RWPE1 (cell line): ENCODE measurements around the gene MMD.
"Not testable (repeated sequence)": the region's sequence is repeated elsewhere in the genome, so short reads cannot be mapped to it uniquely, and the experiment has no call there.

ENCODE experiments used
- CTCF ChIA-PET: fragments of 350-600 bp; sonication (Branson Sonifier 250); formaldehyde crosslinking; extraction: SDS; loops from one replicate; lab custom pipeline; 2021; lab: Yijun Ruan, JAX
- POLR2A ChIA-PET: fragments of 400-600 bp; formaldehyde crosslinking; extraction: SDS; loops from one replicate; lab custom pipeline; 2020; ENCODE audit warnings: antibody characterized with exemption; ENCODE audit not compliant: low non-redundant PET; lab: Yijun Ruan, JAX
- DNase-seq: peaks from one replicate; pipeline ENCODE4 v3.0.0; 2012; ENCODE audit warnings: low spot score
- H3K27ac ChIP-seq: fragments of 450-650 bp; 2 replicates; pipeline ENCODE4 v1.5.1; 2017
- CTCF ChIP-seq: fragments of 450-650 bp; conservative IDR thresholded peaks from 2 replicates; pipeline ENCODE4 v1.5.1; 2017; ENCODE audit warnings: low read depth, mild to moderate bottlenecking

Gene MMD

GRCh38 chr17:55423535-55423934 lies 1.9 kb upstream of the MMD start:
- no peak overlapping the region for H3K27ac ChIP-seq
- POLR2A ChIA-PET, result no interaction called here
- no peak for TF ChIP-seq CTCF
- no peak for DNase-seq
- CTCF ChIA-PET, result no interaction called here

GRCh38 chr17:55422828-55423164 lies 1.2 kb upstream of the MMD start:
- POLR2A ChIA-PET, CTCF ChIA-PET, H3K27ac ChIP-seq, DNase-seq: not testable (repeated sequence)

GRCh38 chr17:55420776-55421178 lies 858 bp downstream of the MMD start:
- POLR2A ChIA-PET, result no interaction called here
- TF ChIP-seq CTCF, result no peak
- CTCF ChIA-PET, result interaction anchor here (0.7 kb wide), 1 partner anchor 79 kb away, joined by 4 read pairs; no protein-coding TSS in a partner anchor
- peak; percentile 30 for DNase-seq
- peak overlapping the region; percentile 76 for H3K27ac ChIP-seq

- CTCF ChIA-PET, result interaction anchor here (0.7 kb wide), 1 partner anchor 80 kb away, joined by 4 read pairs; no protein-coding TSS in a partner anchor
- POLR2A ChIA-PET, result no interaction called here
- no peak for TF ChIP-seq CTCF
- H3K27ac ChIP-seq, result peak overlapping the region; percentile 76
- DNase-seq, result no peak
Observed at GRCh38 chr17:55420067-55420775, 1.4 kb downstream of the MMD start.

GRCh38 chr17:55418369-55419268 lies 3.0 kb downstream of the MMD start:
- DNase-seq, result no peak
- H3K27ac ChIP-seq, result no peak overlapping the region
- ChIA-PET CTCF (interaction anchor here (0.7 to 0.9 kb wide), 3 partner anchors 67 to 425 kb away, joined by 3 read pairs; no protein-coding TSS in a partner anchor), POLR2A (no interaction called here)
- TF ChIP-seq CTCF, result no peak

- TF ChIP-seq CTCF, result no peak
- no peak for DNase-seq
- ChIA-PET CTCF (interaction anchor here (0.7 to 0.9 kb wide), 3 partner anchors 68 to 424 kb away, joined by 3 read pairs; no protein-coding TSS in a partner anchor), POLR2A (no interaction called here)
- H3K27ac ChIP-seq, result no peak overlapping the region
Observed at GRCh38 chr17:55417411-55418268, 4.0 kb downstream of the MMD start.
